ENCODE results near the gene DEXI.

DNA sequence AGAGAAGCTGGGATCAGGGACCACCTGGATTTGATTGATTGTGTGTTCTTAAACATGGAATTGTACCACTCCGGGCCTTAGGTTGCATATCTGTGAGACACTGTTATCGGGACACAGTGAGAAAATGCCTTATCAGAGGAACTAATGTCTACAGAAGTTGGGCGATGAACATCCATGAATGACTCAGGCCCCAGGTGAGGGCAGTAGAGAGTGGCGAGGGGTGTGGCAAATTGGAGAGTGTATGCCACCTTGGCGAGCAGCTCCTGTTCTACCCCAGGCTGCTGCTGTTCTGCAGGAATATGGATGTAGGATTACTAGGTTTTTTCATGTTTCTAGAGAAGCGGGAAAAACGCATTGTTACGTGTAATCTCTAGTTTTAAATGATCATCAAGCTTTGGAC lies 40.9 kb upstream of the DEXI start:
- no peak for TF ChIP-seq NFATC3 (IDR thresholded peaks at IDR 0.05)
- no peak for TF ChIP-seq BDP1 (IDR thresholded peaks at IDR 0.05; ENCODE audit: insufficient read depth, insufficient read length)
- TF ChIP-seq, protein P1, sequence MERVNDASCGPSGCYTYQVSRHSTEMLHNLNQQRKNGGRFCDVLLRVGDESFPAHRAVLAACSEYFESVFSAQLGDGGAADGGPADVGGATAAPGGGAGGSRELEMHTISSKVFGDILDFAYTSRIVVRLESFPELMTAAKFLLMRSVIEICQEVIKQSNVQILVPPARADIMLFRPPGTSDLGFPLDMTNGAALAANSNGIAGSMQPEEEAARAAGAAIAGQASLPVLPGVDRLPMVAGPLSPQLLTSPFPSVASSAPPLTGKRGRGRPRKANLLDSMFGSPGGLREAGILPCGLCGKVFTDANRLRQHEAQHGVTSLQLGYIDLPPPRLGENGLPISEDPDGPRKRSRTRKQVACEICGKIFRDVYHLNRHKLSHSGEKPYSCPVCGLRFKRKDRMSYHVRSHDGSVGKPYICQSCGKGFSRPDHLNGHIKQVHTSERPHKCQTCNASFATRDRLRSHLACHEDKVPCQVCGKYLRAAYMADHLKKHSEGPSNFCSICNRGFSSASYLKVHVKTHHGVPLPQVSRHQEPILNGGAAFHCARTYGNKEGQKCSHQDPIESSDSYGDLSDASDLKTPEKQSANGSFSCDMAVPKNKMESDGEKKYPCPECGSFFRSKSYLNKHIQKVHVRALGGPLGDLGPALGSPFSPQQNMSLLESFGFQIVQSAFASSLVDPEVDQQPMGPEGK (CRISPR knock-in tag; IDR thresholded peaks at IDR 0.05; ENCODE audit: borderline replicate concordance) = no peak
- no peak for TF ChIP-seq HDAC1 (IDR thresholded peaks at IDR 0.05)
- TF ChIP-seq ZNF274 (IDR thresholded peaks at IDR 0.05; ENCODE audit: borderline replicate concordance, low read depth, low read length) = no peak
- TF ChIP-seq, protein P2, sequence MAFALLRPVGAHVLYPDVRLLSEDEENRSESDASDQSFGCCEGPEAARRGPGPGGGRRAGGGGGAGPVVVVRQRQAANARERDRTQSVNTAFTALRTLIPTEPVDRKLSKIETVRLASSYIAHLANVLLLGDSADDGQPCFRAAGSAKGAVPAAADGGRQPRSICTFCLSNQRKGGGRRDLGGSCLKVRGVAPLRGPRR (CRISPR knock-in tag; IDR thresholded peaks at IDR 0.05) = no peak
- no peak for TF ChIP-seq SMAD4 (CRISPR knock-in tag; conservative IDR thresholded peaks at IDR 0.05)
- TF ChIP-seq TCF7 (IDR thresholded peaks at IDR 0.05; ENCODE audit: borderline replicate concordance) = no peak
- TF ChIP-seq, protein P3, sequence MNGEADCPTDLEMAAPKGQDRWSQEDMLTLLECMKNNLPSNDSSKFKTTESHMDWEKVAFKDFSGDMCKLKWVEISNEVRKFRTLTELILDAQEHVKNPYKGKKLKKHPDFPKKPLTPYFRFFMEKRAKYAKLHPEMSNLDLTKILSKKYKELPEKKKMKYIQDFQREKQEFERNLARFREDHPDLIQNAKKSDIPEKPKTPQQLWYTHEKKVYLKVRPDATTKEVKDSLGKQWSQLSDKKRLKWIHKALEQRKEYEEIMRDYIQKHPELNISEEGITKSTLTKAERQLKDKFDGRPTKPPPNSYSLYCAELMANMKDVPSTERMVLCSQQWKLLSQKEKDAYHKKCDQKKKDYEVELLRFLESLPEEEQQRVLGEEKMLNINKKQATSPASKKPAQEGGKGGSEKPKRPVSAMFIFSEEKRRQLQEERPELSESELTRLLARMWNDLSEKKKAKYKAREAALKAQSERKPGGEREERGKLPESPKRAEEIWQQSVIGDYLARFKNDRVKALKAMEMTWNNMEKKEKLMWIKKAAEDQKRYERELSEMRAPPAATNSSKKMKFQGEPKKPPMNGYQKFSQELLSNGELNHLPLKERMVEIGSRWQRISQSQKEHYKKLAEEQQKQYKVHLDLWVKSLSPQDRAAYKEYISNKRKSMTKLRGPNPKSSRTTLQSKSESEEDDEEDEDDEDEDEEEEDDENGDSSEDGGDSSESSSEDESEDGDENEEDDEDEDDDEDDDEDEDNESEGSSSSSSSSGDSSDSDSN (IDR thresholded peaks at IDR 0.05; ENCODE audit: borderline replicate concordance in 1 of 2, low read depth in 2 of 2, low read length in 2 of 2) = no peak
- TF ChIP-seq SP1 (CRISPR knock-in tag; IDR thresholded peaks at IDR 0.05) = no peak
- no peak for TF ChIP-seq EP300 (IDR thresholded peaks at IDR 0.05; ENCODE audit: low read length)
- TF ChIP-seq, protein P4, sequence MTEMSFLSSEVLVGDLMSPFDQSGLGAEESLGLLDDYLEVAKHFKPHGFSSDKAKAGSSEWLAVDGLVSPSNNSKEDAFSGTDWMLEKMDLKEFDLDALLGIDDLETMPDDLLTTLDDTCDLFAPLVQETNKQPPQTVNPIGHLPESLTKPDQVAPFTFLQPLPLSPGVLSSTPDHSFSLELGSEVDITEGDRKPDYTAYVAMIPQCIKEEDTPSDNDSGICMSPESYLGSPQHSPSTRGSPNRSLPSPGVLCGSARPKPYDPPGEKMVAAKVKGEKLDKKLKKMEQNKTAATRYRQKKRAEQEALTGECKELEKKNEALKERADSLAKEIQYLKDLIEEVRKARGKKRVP (CRISPR knock-in tag; IDR thresholded peaks at IDR 0.05) = no peak

Data from K562 (cell line).